Stimulated activated CD8-positive, alpha-beta memory T cell treated with anti-CD3 and anti-CD28 coated beads, Interleukin-12 subunit alpha, Interleukin-12 subunit beta, amount 100 ng/mL, for 4 hours (primary cell): ENCODE data around the gene RALGPS2.
"Not testable (repeated sequence)": the region's sequence is repeated elsewhere in the genome, so short reads cannot be mapped to it uniquely, and the experiment has no call there.

Experiments used
- DNase-seq: peaks from one replicate; pipeline ENCODE4 v3.0.0-alpha.2; 2020; ENCODE audit warnings: low read depth

Gene RALGPS2

GRCh38 chr1:178944729-178945128 is 219.7 kb downstream of the RALGPS2 start:
- no peak for DNase-seq

- DNase-seq = no peak
Measured at GRCh38 chr1:178945763-178946266, 220.8 kb downstream of the RALGPS2 start.

GRCh38 chr1:178946416-178946815 is 221.4 kb downstream of the RALGPS2 start:
- DNase-seq = no peak

- DNase-seq = no peak
Measured at GRCh38 chr1:178946855-178947676, 222.0 kb downstream of the RALGPS2 start.

- DNase-seq = no peak
Measured at GRCh38 chr1:178947677-178947981, 222.6 kb downstream of the RALGPS2 start.

GRCh38 chr1:178948676-178949075 is 223.6 kb downstream of the RALGPS2 start:
- DNase-seq = no peak

GRCh38 chr1:178949866-178950265 is 224.8 kb downstream of the RALGPS2 start:
- not testable (repeated sequence) for DNase-seq

- no peak for DNase-seq
Measured at GRCh38 chr1:178951600-178951999, 226.6 kb downstream of the RALGPS2 start.

GRCh38 chr1:178953034-178953433 is 228.0 kb downstream of the RALGPS2 start:
- DNase-seq = no peak

- no peak for DNase-seq
Measured at GRCh38 chr1:178953538-178954324, 228.7 kb downstream of the RALGPS2 start.

- DNase-seq = no peak
Measured at GRCh38 chr1:178954325-178954690, 229.3 kb downstream of the RALGPS2 start.

- DNase-seq = no peak
Measured at GRCh38 chr1:178954937-178955336, 229.9 kb downstream of the RALGPS2 start.

GRCh38 chr1:178955391-178955954 is 230.4 kb downstream of the RALGPS2 start:
- no peak for DNase-seq

- DNase-seq = no peak
Measured at GRCh38 chr1:178958491-178958890, 233.4 kb downstream of the RALGPS2 start.

GRCh38 chr1:178959543-178960460 is 234.8 kb downstream of the RALGPS2 start:
- DNase-seq = no peak

GRCh38 chr1:178960482-178961240 is 235.6 kb downstream of the RALGPS2 start:
- no peak for DNase-seq

- DNase-seq = no peak
Measured at GRCh38 chr1:178961331-178961730, 236.3 kb downstream of the RALGPS2 start.

GRCh38 chr1:178961868-178962267 is 236.8 kb downstream of the RALGPS2 start:
- DNase-seq = no peak

GRCh38 chr1:178962853-178963711 is 238.0 kb downstream of the RALGPS2 start:
- no peak for DNase-seq
